Omental fat pad (tissue), 4 donors: ENCODE data around the gene PAGE4. TPM values are rescaled to one million over a fixed set of nuclear protein-coding genes. Genes with fewer than 3 reads are reported as not detected.

Experiments used
- ATAC-seq: fragments of 150-250 bp; one replicate; pipeline ENCODE4 v1.9.1; 2016; ENCODE audit warnings: mild to moderate bottlenecking, moderate library complexity; ENCODE audit not compliant: low FRiP score
- DNase-seq: peaks from one replicate; pipeline ENCODE4 v3.0.0-alpha.2; 2019; ENCODE audit warnings: low spot score
- total RNA-seq, 4 donors: library from RNA; depleted of rRNA; stranded (reverse); fragments of >200 nt; gene quantifications; one replicate each; pipeline ENCODE4 v1.1.0, GENCODE V29; 2016
- TF ChIP-seq, protein P1 (sequence below), 3 donors: fragments of 450-650 bp; IDR thresholded peaks; one replicate each; pipeline ENCODE4 v1.5.1; 2016 to 2017; ENCODE audit warnings: antibody characterized with exemption in 3 of 3, mild to moderate bottlenecking in 3 of 3, moderate library complexity in 2 of 3

Gene PAGE4, protein sequence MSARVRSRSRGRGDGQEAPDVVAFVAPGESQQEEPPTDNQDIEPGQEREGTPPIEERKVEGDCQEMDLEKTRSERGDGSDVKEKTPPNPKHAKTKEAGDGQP
- not detected for total RNA-seq

DNA sequence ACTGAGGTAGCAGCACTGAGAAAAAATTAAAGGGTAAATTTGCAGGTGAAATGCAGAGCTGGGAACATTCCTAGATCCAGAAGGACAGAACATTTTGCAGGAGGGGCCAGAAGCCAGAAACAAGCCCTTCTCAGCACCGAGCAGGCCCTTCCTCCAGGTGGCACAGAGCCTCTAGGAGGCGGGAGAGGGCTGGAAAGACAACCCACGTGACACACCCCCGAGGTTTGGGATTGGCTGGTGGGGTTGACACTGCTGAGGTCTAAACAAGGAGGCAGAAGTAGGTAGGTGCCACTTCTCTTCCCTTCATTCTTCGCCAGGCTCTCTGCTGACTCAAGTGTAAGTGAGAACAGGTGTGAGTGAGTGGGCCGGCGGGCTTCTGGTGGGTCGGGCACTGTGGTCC is at the start of gene PAGE4:
Gene PAGE4 (plus strand): TSS at position 288 of the 400 bp plus-strand sequence. CDS start 1,126 bp downstream, outside the sequence.
- TF ChIP-seq, protein P1, sequence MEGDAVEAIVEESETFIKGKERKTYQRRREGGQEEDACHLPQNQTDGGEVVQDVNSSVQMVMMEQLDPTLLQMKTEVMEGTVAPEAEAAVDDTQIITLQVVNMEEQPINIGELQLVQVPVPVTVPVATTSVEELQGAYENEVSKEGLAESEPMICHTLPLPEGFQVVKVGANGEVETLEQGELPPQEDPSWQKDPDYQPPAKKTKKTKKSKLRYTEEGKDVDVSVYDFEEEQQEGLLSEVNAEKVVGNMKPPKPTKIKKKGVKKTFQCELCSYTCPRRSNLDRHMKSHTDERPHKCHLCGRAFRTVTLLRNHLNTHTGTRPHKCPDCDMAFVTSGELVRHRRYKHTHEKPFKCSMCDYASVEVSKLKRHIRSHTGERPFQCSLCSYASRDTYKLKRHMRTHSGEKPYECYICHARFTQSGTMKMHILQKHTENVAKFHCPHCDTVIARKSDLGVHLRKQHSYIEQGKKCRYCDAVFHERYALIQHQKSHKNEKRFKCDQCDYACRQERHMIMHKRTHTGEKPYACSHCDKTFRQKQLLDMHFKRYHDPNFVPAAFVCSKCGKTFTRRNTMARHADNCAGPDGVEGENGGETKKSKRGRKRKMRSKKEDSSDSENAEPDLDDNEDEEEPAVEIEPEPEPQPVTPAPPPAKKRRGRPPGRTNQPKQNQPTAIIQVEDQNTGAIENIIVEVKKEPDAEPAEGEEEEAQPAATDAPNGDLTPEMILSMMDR (IDR thresholded peaks at IDR 0.05): no peak
- DNase-seq: no peak
- no peak for ATAC-seq

DNA sequence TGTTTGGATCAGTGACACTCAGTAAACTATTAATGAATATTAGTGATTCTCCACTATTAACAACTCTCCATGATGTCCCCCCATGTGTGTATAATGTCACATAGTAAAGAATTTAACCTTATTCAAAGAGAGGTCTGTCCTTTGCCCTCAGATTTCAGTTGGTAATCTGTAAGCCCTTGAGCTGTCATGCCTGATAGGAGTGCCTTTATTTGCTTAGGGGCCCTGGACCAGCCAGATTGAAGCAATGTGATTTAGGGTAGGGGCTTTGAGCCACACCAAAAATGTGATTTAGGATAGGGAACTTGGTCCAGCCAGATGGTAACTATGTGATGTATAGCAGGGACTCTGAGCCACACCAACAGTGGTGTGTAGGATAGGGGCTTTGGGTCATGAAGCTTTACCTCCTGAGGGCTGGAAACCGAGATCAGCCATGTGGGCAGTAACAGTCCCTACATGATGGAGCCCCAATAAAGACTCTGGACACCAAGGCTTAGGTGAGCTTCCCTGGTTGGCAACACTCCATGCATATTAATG is 44.3 kb upstream of the PAGE4 start:
- DNase-seq: no peak
- TF ChIP-seq, protein P1 (IDR thresholded peaks at IDR 0.05): no peak
- no peak for ATAC-seq

DNA sequence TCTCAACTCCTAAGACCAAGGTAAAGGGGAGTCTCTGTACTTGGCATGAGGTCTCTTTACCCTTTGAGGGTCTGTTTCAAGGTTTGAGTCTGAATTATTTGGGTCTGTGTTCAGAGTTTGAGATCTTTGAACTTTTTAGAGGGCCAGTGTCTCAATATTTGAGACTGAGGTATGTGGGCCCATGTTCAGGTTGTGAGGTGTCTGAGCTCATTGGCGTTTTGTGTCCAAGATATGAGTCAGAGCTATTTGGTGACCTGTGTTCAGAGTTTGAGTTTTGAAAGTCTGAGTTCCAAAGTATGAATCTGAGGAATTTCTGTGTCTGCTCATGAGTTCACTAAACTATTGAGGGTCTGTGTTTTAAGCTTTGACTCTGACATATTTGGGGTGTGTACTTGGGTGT is 36.7 kb upstream of the PAGE4 start:
- ATAC-seq (no peak), DNase-seq (no peak)
- TF ChIP-seq, protein P1 (IDR thresholded peaks at IDR 0.05): no peak

DNA sequence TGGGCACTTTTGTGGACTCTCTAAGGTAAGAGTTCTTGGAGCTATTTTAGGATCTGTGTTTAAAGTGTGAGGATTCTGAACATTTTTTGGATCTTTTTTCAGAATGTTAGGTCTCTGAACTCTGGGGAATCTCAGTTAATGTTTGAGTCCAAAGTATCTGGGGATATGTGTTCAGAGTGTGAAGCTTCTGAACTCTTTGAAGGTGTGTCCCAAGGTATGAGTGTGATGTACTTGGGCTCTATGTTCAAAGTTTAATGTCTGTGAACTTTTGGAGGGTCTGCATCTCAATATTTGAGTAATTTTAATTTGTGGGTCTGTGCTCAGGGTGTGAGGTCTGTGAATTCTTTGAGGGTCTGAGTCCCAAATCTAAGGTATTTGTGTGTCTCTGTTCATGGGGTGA is 35.4 kb upstream of the PAGE4 start:
- TF ChIP-seq, protein P1 (IDR thresholded peaks at IDR 0.05): no peak
- ATAC-seq: no peak
- no peak for DNase-seq

DNA sequence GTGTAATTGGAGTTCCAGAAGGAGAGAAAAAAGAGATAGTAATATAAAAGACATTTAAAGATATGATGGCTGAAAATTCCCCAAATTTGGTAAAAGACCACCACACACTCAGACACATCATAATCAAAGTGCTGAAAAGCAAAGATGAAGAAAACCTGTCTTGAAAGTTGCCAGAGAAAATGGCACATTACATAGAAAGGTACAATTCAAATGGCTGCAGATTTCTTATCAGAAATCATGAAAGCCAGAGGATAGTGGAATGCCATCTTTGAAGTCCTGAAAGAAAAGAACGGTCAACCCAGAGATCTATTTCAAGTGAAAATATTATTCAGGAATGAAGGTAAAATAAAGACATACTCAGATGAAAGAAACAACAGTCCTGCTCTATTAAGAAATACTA is 29.3 kb upstream of the PAGE4 start:
- no peak for ATAC-seq
- DNase-seq: no peak
- TF ChIP-seq, protein P1 (IDR thresholded peaks at IDR 0.05): no peak

DNA sequence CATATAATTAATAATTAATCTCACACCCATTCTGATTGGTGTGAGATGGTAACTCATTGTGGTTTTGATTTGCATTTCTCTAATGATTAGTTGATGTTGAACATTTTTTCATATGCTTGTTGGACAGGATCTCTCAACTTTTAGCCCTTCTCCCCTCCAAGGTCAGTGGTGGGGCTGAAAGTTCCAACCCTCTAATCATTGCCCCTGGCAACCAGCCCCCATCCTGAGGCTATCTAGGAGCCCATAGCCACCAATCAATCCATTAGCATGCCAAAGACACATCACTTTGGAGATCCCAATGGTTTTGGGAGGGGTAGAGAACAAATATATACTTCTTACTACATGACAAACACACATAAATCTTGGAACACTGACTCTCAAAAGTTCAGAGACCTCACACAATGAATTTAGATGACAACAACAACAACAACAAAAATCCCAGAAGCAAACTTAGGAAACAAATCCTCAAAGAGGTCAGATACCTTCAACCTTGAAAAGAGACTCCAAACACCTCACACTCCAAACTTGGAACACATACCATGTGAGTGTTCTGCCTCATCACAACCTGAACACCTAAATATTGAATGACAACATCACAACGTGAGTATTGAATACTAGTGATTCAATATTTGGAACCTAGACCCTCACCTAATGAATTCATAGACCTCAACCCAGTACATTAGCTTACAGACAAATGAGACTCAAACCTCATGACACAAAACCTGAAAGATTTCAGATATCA is 19.0 kb upstream of the PAGE4 start:
- ATAC-seq: no peak
- TF ChIP-seq, protein P1 (IDR thresholded peaks at IDR 0.05): no peak
- no peak for DNase-seq

DNA sequence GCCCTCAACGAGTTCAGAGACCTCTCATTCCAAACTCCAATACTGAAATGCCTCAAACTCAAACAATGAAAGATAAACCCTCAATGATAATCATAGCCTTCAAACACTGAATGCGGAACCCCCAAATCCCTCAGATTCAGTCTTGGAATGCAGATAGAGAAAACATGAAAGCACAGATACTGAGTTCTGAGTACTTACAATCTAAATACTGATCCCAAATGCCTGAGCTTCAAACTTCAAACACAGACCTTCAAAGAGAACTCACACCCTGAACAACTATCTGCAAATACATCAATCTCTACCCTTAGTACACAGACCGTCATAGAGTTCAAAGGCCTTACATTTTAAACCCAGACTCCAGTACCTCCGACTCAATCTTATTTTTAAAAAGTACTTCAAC is 16.9 kb upstream of the PAGE4 start:
- no peak for ATAC-seq
- TF ChIP-seq, protein P1 (IDR thresholded peaks at IDR 0.05): no peak
- no peak for DNase-seq
